GM10248 (cell line): ENCODE measurements around the gene CYB5B.
A peak's percentile ranks its signal among the peaks of the same experiment; 100 is the strongest.

ENCODE experiments used
- CTCF ChIA-PET: fragments of 300-600 bp; sonication (Branson Sonifier 250); formaldehyde crosslinking; extraction: SDS; loops from one replicate; lab custom pipeline; 2021; ENCODE audit warnings: antibody characterized with exemption; lab: Yijun Ruan, JAX
- POLR2A ChIA-PET: fragments of 350-650 bp; sonication (Branson Sonifier 250); formaldehyde crosslinking; extraction: SDS; loops from one replicate; lab custom pipeline; 2020; ENCODE audit warnings: antibody characterized with exemption; lab: Yijun Ruan, JAX
- DNase-seq: peaks from one replicate; pipeline ENCODE4 v3.0.0; 2012; ENCODE audit errors: extremely low spot score
- TF ChIP-seq, protein P1 (sequence below): IDR thresholded peaks from 2 replicates; pipeline ENCODE4 v1.5.1; 2012; ENCODE audit warnings: mild to moderate bottlenecking, low read depth; ENCODE audit errors: extremely low read depth, missing control alignments, control extremely low read depth

Gene CYB5B

DNA sequence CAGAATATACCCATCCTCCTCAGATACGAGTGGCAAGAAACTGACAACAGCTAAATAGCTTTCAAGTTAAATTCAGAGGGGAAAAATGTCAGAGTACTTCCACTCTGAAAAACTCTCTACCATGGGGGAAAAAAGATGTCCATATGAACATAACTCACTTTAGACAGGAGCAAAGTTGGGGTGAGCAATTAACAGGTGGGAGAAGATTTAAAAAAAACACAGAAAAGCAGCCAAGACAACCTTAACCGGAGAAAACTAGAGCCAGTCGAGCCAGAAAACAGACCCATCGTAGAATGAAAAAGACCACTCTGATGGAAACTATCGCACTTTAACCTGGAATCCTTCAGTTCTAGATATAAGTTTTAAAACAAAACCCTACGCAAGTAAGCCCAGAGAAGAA is 39.4 kb upstream of the CYB5B start:
- POLR2A ChIA-PET = interaction anchor here (1.0 kb wide), 1 partner anchor 12 kb away, joined by 3 read pairs; no protein-coding TSS in a partner anchor

GRCh38 chr16:69386596-69386995 is 37.8 kb upstream of the CYB5B start:
- DNase-seq = no peak
- POLR2A ChIA-PET = no interaction called here
- TF ChIP-seq, protein P1, sequence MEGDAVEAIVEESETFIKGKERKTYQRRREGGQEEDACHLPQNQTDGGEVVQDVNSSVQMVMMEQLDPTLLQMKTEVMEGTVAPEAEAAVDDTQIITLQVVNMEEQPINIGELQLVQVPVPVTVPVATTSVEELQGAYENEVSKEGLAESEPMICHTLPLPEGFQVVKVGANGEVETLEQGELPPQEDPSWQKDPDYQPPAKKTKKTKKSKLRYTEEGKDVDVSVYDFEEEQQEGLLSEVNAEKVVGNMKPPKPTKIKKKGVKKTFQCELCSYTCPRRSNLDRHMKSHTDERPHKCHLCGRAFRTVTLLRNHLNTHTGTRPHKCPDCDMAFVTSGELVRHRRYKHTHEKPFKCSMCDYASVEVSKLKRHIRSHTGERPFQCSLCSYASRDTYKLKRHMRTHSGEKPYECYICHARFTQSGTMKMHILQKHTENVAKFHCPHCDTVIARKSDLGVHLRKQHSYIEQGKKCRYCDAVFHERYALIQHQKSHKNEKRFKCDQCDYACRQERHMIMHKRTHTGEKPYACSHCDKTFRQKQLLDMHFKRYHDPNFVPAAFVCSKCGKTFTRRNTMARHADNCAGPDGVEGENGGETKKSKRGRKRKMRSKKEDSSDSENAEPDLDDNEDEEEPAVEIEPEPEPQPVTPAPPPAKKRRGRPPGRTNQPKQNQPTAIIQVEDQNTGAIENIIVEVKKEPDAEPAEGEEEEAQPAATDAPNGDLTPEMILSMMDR = no peak
- CTCF ChIA-PET = interaction anchor here (2.0 to 10.9 kb wide), 2 partner anchors 9 to 18 kb away, joined by 6 to 78 read pairs; no protein-coding TSS in a partner anchor

More for the DNA sequence above, 39.4 kb upstream of the CYB5B start:
- CTCF ChIA-PET = interaction anchor here (0.8 to 10.9 kb wide), 4 partner anchors 9 to 370 kb away, joined by 3 to 78 read pairs (median 4); partner anchors contain the start of gene NOB1
- no peak for DNase-seq
- TF ChIP-seq, protein P1 = no peak

DNA sequence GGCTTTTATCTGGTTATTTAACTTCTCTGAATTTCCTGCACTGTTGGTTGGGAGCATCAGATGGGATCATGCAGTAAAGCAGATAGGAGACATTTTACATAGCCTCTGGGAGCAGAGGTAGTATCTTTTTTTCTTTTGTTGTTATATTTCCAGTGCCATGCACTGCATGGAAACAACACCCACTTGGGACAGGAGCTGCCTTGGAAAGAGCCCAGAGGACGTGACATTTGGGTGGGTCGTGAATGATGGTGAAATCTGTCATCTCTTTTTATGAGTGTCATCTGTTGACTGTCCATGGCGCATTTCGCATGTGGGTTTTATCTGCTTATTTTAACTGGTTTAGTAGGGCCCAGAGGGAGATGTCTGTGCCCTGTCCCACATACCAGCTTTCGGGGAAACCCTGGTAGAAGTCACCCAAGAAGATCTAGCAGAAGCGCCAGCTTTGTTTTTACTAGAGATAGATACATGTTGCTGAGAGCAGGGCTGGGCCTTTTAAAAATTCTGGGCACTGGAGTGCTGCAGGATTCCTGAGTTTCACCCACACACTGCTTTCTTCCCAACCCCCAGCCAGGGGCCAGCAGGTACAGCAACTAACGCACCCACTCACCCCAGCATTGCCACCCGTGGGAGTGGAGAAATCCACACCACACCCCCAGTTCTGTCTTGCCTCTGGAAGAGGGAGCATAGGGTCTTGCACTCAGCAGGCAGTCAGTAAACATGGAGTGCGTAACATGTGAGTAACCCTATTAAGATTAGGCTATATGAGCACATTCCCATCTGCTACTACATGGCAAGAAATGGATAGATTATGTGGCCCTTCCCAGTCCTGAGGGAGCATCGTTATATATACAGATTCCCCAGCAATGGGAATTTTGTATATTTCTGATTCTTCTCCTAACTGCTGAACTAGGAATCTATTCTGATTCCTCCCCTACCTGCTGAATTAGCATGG is 30.2 kb upstream of the CYB5B start:
- CTCF ChIA-PET = interaction anchor here (0.8 to 6.0 kb wide), 8 partner anchors 10 to 403 kb away, joined by 3 to 78 read pairs (median 5); partner anchors contain the start of genes CYB5B, NOB1 and TERF2
- TF ChIP-seq, protein P1 = no peak
- POLR2A ChIA-PET = interaction anchor here (0.5 to 0.6 kb wide), 2 partner anchors 22 to 227 kb away, joined by 5 read pairs; no protein-coding TSS in a partner anchor
- DNase-seq = no peak

DNA sequence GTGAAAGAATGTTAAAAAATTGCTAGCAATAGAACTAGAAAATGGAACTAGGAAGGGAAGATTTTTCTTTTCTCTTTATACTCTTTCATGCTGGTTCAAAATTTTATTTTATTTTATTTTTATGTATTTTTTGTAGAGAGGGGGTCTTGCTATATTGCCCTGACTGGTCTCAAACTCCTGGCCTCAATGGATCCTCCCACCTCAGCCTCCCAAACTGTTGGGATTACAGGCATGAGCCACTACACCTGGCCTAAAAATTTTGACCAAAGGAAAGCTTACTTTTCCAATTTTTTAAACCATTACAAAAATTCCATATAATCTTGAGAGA is 28.6 kb upstream of the CYB5B start:
- ChIA-PET CTCF (interaction anchor here (0.7 to 6.0 kb wide), 42 partner anchors 9 to 377 kb away, joined by 3 to 78 read pairs (median 4); partner anchors contain the start of genes CYB5B, NOB1, NQO1 and TERF2), POLR2A (no interaction called here)
- DNase-seq = no peak
- TF ChIP-seq, protein P1 = no peak

DNA sequence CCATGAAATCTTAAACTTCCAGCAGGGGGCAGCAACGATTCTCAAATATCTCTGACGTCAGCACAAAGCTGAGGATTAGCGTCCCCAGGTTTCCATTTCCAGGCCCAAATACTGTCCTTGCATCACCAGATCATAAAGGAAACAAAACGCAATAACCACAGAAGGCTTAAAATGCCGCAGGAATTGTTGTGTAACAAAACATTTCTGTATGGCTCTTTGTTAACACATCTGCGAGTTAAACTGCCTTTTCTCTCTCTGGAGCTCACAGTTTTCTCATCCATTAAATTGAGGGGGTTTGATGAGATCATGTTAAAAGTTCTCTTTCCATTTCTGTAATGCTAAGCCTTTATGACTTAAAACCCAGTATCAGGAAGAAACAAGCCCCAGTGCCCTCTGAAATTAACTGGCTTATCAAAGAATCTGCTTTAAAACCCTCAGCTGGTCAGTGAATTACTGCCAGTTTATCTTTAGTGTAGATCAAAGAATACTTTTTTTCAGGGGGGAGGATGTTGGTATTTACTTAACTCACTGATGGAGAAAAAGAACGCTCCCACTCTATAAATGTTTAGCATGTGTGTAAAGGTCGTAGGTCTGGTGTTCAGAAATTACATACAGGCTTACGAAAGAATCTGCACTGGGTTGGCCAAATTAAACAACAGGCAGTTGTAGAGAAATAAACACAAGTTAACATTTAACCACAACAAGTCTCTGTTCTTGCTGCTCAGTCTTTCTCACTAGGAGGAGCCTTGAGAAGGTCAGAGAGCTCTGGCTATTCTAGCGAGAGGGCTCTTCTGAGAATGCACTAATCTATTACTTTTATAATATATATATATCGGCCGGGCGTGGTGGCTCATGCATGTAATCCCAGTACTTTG is 28.0 kb upstream of the CYB5B start:
- TF ChIP-seq, protein P1 = peak; percentile 38
- CTCF ChIA-PET = interaction anchor here (0.7 to 6.0 kb wide), 43 partner anchors 8 to 376 kb away, joined by 3 to 78 read pairs (median 4); partner anchors contain the start of genes CYB5B, NOB1, NQO1 and TERF2
- POLR2A ChIA-PET = interaction anchor here (0.7 kb wide), 1 partner anchor 1307 kb away, joined by 4 read pairs; no protein-coding TSS in a partner anchor
- peak; percentile 57 for DNase-seq
